GM21515 (cell line): ENCODE results near the gene GLI2.

Source experiments
- ATAC-seq: cut with Tn5 transposase; IDR thresholded peaks from one replicate; pipeline ENCODE4 v1.9.1; 2021; ENCODE audit not compliant: unreplicated experiment

The GLI2 gene

GRCh38 chr2:120754067-120754960, 18.6 kb downstream of the GLI2 start:
- no peak for ATAC-seq

GRCh38 chr2:120758181-120759144, 22.8 kb downstream of the GLI2 start:
- no peak for ATAC-seq

GRCh38 chr2:120759543-120760331, 24.1 kb downstream of the GLI2 start:
- ATAC-seq, result no peak

- no peak for ATAC-seq
Measured at GRCh38 chr2:120760446-120761135, 24.9 kb downstream of the GLI2 start.

GRCh38 chr2:120761164-120761861, 25.6 kb downstream of the GLI2 start:
- ATAC-seq, result no peak

- ATAC-seq, result no peak
Measured at GRCh38 chr2:120761911-120762310, 26.2 kb downstream of the GLI2 start.

- ATAC-seq, result no peak
Measured at GRCh38 chr2:120762341-120763061, 26.8 kb downstream of the GLI2 start.

- ATAC-seq, result no peak
Measured at GRCh38 chr2:120763508-120763907, 27.8 kb downstream of the GLI2 start.

- no peak for ATAC-seq
Measured at GRCh38 chr2:120763931-120764330, 28.3 kb downstream of the GLI2 start.

- no peak for ATAC-seq
Measured at GRCh38 chr2:120764492-120764891, 28.8 kb downstream of the GLI2 start.

- ATAC-seq, result no peak
Measured at GRCh38 chr2:120764991-120765677, 29.5 kb downstream of the GLI2 start.

GRCh38 chr2:120765678-120766469, 30.2 kb downstream of the GLI2 start:
- ATAC-seq, result no peak

GRCh38 chr2:120766470-120767351, 31.0 kb downstream of the GLI2 start:
- ATAC-seq, result no peak

GRCh38 chr2:120767486-120768005, 31.9 kb downstream of the GLI2 start:
- ATAC-seq, result no peak

- ATAC-seq, result no peak
Measured at GRCh38 chr2:120768112-120769048, 32.7 kb downstream of the GLI2 start.
